Stimulated activated CD8-positive, alpha-beta memory T cell treated with anti-CD3 and anti-CD28 coated beads, Interleukin-15, amount 100 ng/mL, for 24 hours (primary cell): ENCODE results near the gene EPB41.
"Not testable (repeated sequence)": the region's sequence is repeated elsewhere in the genome, so short reads cannot be mapped to it uniquely, and the experiment has no call there.

ENCODE experiments used
- DNase-seq: peaks from one replicate; pipeline ENCODE4 v3.0.0-alpha.2; 2020; ENCODE audit warnings: low read depth

EPB41 gene

GRCh38 chr1:28914228-28915030 lies at the start of gene EPB41:
Gene EPB41, plus strand, starts transcription at chr1:28914569. Its CDS starts 72,869 bp downstream, at chr1:28987438.
- peak; percentile 75 for DNase-seq

GRCh38 chr1:28864695-28865094 lies 49.7 kb upstream of the EPB41 start:
- DNase-seq, result no peak

GRCh38 chr1:28865997-28866650 lies 48.2 kb upstream of the EPB41 start:
- DNase-seq, result no peak

- DNase-seq, result no peak
Measured at GRCh38 chr1:28867850-28868249, 46.5 kb upstream of the EPB41 start.

- no peak for DNase-seq
Measured at GRCh38 chr1:28869952-28870351, 44.4 kb upstream of the EPB41 start.

- DNase-seq, result no peak
Measured at GRCh38 chr1:28871631-28872401, 42.6 kb upstream of the EPB41 start.

GRCh38 chr1:28875134-28875533 lies 39.2 kb upstream of the EPB41 start:
- DNase-seq, result not testable (repeated sequence)

- peak; percentile 43 for DNase-seq
Measured at GRCh38 chr1:28877132-28877781, 37.1 kb upstream of the EPB41 start.

GRCh38 chr1:28878796-28879195 lies 35.6 kb upstream of the EPB41 start:
- no peak for DNase-seq

- peak; percentile 47 for DNase-seq
Measured at GRCh38 chr1:28882009-28882628, 32.2 kb upstream of the EPB41 start.

GRCh38 chr1:28883242-28883616 lies 31.1 kb upstream of the EPB41 start:
- no peak for DNase-seq

GRCh38 chr1:28885472-28885877 lies 28.9 kb upstream of the EPB41 start:
- no peak for DNase-seq

- DNase-seq, result no peak
Measured at GRCh38 chr1:28885977-28886730, 28.2 kb upstream of the EPB41 start.

GRCh38 chr1:28886731-28887418 lies 27.5 kb upstream of the EPB41 start:
- DNase-seq, result peak; percentile 74

- no peak for DNase-seq
Measured at GRCh38 chr1:28887419-28887834, 26.9 kb upstream of the EPB41 start.

GRCh38 chr1:28887835-28888682 lies 26.3 kb upstream of the EPB41 start:
- no peak for DNase-seq

- DNase-seq, result no peak
Measured at GRCh38 chr1:28888915-28889314, 25.5 kb upstream of the EPB41 start.

GRCh38 chr1:28889357-28889756 lies 25.0 kb upstream of the EPB41 start:
- no peak for DNase-seq

GRCh38 chr1:28890435-28890834 lies 23.9 kb upstream of the EPB41 start:
- no peak for DNase-seq
